ENCODE measurements around the gene COL23A1. TPM values are rescaled to one million over a fixed set of nuclear protein-coding genes. Genes with fewer than 3 reads are reported as not detected.

COL23A1 gene
- total and polyA plus RNA-seq, 2 of the 8 experiments (the other 6 are each of a cell fraction or from before 2014, with no cell fraction given), result 3.1 to 4.7 TPM

DNA sequence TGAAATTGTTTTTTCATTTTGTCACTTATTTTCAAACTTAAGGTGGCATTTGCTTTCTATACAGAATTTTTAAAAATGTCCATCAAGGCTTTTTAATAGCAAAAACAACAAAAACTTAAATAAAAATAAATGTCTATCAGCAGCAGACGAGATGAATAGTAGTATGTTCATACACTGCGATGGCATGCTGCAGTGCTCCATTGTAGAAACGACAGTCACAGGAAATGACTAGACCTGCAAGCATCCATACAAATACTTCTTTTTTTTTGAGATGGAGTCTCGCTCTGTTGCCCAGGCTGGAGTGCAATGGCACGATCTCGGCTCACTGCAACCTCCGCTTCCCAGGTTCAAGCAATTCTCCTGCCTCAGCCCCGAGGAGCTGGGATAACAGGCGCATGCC is 41.4 kb downstream of the COL23A1 start:
- CTCF ChIA-PET (ENCODE audit: partially characterized antibody), result interaction anchor here (1.2 to 4.4 kb wide), 6 partner anchors 14 to 265 kb away, joined by 3 to 42 read pairs (median 4); no protein-coding TSS in a partner anchor

More for the DNA sequence above, 41.4 kb downstream of the COL23A1 start:
- Histone ChIP-seq H3K14ac (ENCODE audit: insufficient read length) (no peak overlapping the region), H2AFZ (ENCODE audit: low read length) (no peak overlapping the region), H3K23me2 (ENCODE audit: low read depth, low read length) (peaks cover 5% of the 10 kb centered on the region; the same call in 1 of the 2 replicates), H3K4me2 (ENCODE audit: insufficient read depth in 1 of 2, low read depth in 2 of 2, low read length in 2 of 2) (no peak overlapping the region), H4K91ac (replicated peaks; ENCODE audit: insufficient read length, low read length) (no peak overlapping the region), H2BK12ac (ENCODE audit: low read depth, low read length) (no peak overlapping the region), H4K5ac (ENCODE audit: insufficient read length, low read depth, low read length) (no peak overlapping the region), H3K56ac (replicated peaks; ENCODE audit: insufficient read length, low read depth, low read length) (no peak overlapping the region), H3K18ac (ENCODE audit: extremely low read depth, low read length) (no peak overlapping the region), H3K4ac (replicated peaks; ENCODE audit: insufficient read length, low read depth, low read length) (no peak overlapping the region), H3K36me3 (ENCODE audit: control insufficient read depth in 2 of 4, insufficient read depth in 4 of 4, low read length in 3 of 4) (no peaks in the 10 kb centered on the region), H3K27me3 (replicated peaks in 1 of 4; ENCODE audit: control insufficient read depth in 3 of 4, extremely low read depth in 1 of 4, insufficient read depth in 3 of 4, low read length in 3 of 4) (no peaks in the 10 kb centered on the region), H3K9me3 (ENCODE audit: insufficient read depth in 2 of 2, low read depth in 1 of 2, low read length in 1 of 2) (no peaks in the 10 kb centered on the region), H4K8ac (ENCODE audit: extremely low read depth, insufficient read depth, low read length) (no peak overlapping the region), H3K9ac (replicated peaks in 1 of 4; ENCODE audit: extremely low read depth in 1 of 4, low read depth in 3 of 4, low read length in 3 of 4) (no peak overlapping the region), H3K79me2 (ENCODE audit: control insufficient read depth in 1 of 2, insufficient read depth in 2 of 2, low read length in 2 of 2) (no peaks in the 10 kb centered on the region), H2BK120ac (replicated peaks; ENCODE audit: low read depth, low read length) (no peak overlapping the region), H2BK15ac (ENCODE audit: low read length) (no peak overlapping the region), H3K4me3 (ENCODE audit: extremely low read depth in 1 of 4, insufficient read depth in 2 of 4, low read depth in 3 of 4, low read length in 4 of 4) (no peak overlapping the region), H3K27ac (ENCODE audit: low read depth, low read length) (no peak overlapping the region), H3K23ac (ENCODE audit: insufficient read length) (no peak overlapping the region), H4K20me1 (replicated peaks in 1 of 2; ENCODE audit: control insufficient read depth in 1 of 2, insufficient read depth in 2 of 2, low read length in 2 of 2) (no peaks in the 10 kb centered on the region), H3K79me1 (ENCODE audit: low read depth, low read length) (no peaks in the 10 kb centered on the region), H2AK5ac (ENCODE audit: low read depth, low read length) (no peak overlapping the region), H2BK20ac (ENCODE audit: low read length) (no peak overlapping the region), H3K4me1 (replicated peaks in 1 of 4; ENCODE audit: control insufficient read depth in 3 of 4, insufficient read depth in 4 of 4, low read length in 3 of 4) (peaks cover 0 to 9% (median 5%) of the 10 kb centered on the region in 4 experiments; a peak in 5 of 7 replicates), H2BK5ac (ENCODE audit: low read depth, low read length) (no peak overlapping the region)
- POLR2A ChIA-PET (ENCODE audit: partially characterized antibody), result no interaction called here
- no peak for DNase-seq (ENCODE audit: low read depth in 1 of 2, low spot score in 2 of 2)
- no peak for TF ChIP-seq SIX5 (IDR thresholded peaks at IDR 0.05; ENCODE audit: low read depth, low read length)
- TF ChIP-seq, protein P1, sequence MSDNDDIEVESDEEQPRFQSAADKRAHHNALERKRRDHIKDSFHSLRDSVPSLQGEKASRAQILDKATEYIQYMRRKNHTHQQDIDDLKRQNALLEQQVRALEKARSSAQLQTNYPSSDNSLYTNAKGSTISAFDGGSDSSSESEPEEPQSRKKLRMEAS (IDR thresholded peaks at IDR 0.05), result no peak
- FAIRE-seq, result no peak
- 94% methylated on average over 9 of the region's 9 CpGs; no CpG with 5 or more reads in 1 of the 2 experiments for WGBS, 2 experiments (ENCODE audit: extremely low coverage in 1 of 2, insufficient coverage in 1 of 2, insufficient read length in 1 of 2, insufficient replicate concordance in 2 of 2, low coverage in 1 of 2, low lambda C conversion rate in 2 of 2, missing lambda C conversion rate in 1 of 2)

All from H1 (cell line).